HepG2 (cell line): ENCODE data around the gene ATP2A2. TPM values are rescaled to one million over a fixed set of nuclear protein-coding genes. Genes with fewer than 3 reads are reported as not detected.

Source experiments
- AGO1 ChIP-seq: fragments of 200-400 bp; formaldehyde crosslinking; IDR thresholded peaks from 2 replicates; pipeline ENCODE4 v1.6.1; 2017; ENCODE audit warnings: mild to moderate bottlenecking, low read depth, low read length, moderate library complexity; ENCODE audit not compliant: poor library complexity, severe bottlenecking
- ARID2 ChIP-seq: sonication (generic); formaldehyde crosslinking; IDR thresholded peaks from 2 replicates; pipeline ENCODE4 v1.8.1; 2022; ENCODE audit warnings: mild to moderate bottlenecking, missing genetic modification reagents, borderline replicate concordance
- ASH2L ChIP-seq: fragments of 300-600, 200-600 bp; sonication (generic); IDR thresholded peaks from 2 replicates; pipeline ENCODE4 v1.7.0; 2017; ENCODE audit warnings: low read depth, mild to moderate bottlenecking, moderate library complexity, mixed read lengths, low read length; ENCODE audit not compliant: insufficient read length
- DZIP1 ChIP-seq: sonication (generic); formaldehyde crosslinking; IDR thresholded peaks from 2 replicates; pipeline ENCODE4 v1.5.0; 2020; ENCODE audit warnings: mild to moderate bottlenecking, missing genetic modification reagents
- FOXK2 ChIP-seq: fragments of 450-650 bp; IDR thresholded peaks from 2 replicates; pipeline ENCODE4 v1.6.1; 2016
- GATAD2A ChIP-seq: IDR thresholded peaks from 2 replicates; pipeline ENCODE4 v1.6.1; 2016
- GLMP ChIP-seq: sonication (generic); formaldehyde crosslinking; IDR thresholded peaks from 2 replicates; pipeline ENCODE4 v1.9.0; 2021; ENCODE audit warnings: missing genetic modification reagents, mild to moderate bottlenecking, borderline replicate concordance
- MLX ChIP-seq: IDR thresholded peaks from 2 replicates; pipeline ENCODE4 v1.6.1; 2016
- MXD4 ChIP-seq: IDR thresholded peaks from 2 replicates; pipeline ENCODE4 v1.6.1; 2016; ENCODE audit warnings: mild to moderate bottlenecking, missing biosample characterization, missing genetic modification reagents
- POGK ChIP-seq: sonication (generic); formaldehyde crosslinking; conservative IDR thresholded peaks from 2 replicates; pipeline ENCODE4 v1.8.0; 2022; ENCODE audit warnings: mild to moderate bottlenecking, moderate library complexity, missing genetic modification reagents
- RXRA ChIP-seq: sonication (generic); formaldehyde crosslinking; IDR thresholded peaks from 2 replicates; pipeline ENCODE4 v1.5.1; 2020; ENCODE audit warnings: missing genetic modification reagents
- SPEN ChIP-seq: sonication (generic); formaldehyde crosslinking; IDR thresholded peaks from 2 replicates; pipeline ENCODE4 v1.5.1; 2020; ENCODE audit warnings: low read depth, mild to moderate bottlenecking, missing genetic modification reagents
- TRAFD1 ChIP-seq: sonication (generic); formaldehyde crosslinking; IDR thresholded peaks from 2 replicates; pipeline ENCODE4 v1.5.1; 2020; ENCODE audit warnings: missing genetic modification reagents, mild to moderate bottlenecking, borderline replicate concordance
- ZBTB42 ChIP-seq: sonication (generic); formaldehyde crosslinking; IDR thresholded peaks from 2 replicates; pipeline ENCODE4 v1.5.0; 2020; ENCODE audit warnings: mild to moderate bottlenecking, missing genetic modification reagents
- ZNF577 ChIP-seq: sonication (generic); formaldehyde crosslinking; IDR thresholded peaks from 2 replicates; pipeline ENCODE4 v1.4.0; 2020; ENCODE audit warnings: mild to moderate bottlenecking, low read depth, missing genetic modification reagents, borderline replicate concordance
- ZNF660 ChIP-seq: sonication (generic); formaldehyde crosslinking; IDR thresholded peaks from 2 replicates; pipeline ENCODE4 v1.5.1; 2020; ENCODE audit warnings: mild to moderate bottlenecking, low read depth, missing genetic modification reagents, borderline replicate concordance
- ZNF737 ChIP-seq: sonication (generic); formaldehyde crosslinking; IDR thresholded peaks from 2 replicates; pipeline ENCODE4 v1.5.0; 2020; ENCODE audit warnings: missing genetic modification reagents, mild to moderate bottlenecking, borderline replicate concordance
- ZNF761 ChIP-seq: sonication (generic); formaldehyde crosslinking; conservative IDR thresholded peaks from 2 replicates; pipeline ENCODE4 v1.4.0; 2020; ENCODE audit warnings: mild to moderate bottlenecking, missing genetic modification reagents
- ZNF780A ChIP-seq: sonication (generic); formaldehyde crosslinking; IDR thresholded peaks from 2 replicates; pipeline ENCODE4 v1.8.0; 2022; ENCODE audit warnings: mild to moderate bottlenecking, missing genetic modification reagents, moderate library complexity
- polyA plus RNA-seq, 8 experiments: library from polyadenylated mRNA; depleted of rRNA in 3 of 8; stranded (reverse) in 7 of 8; unstranded in 1 of 8; fragments of >200 nt; fragmentation: Illumina TruSeq in 4 of 8; extraction: Trizol in 4 of 8; gene quantifications; 2 replicates each; pipeline versions ENCODE4 v1.2.1 to v1.2.3, GENCODE V29; 2011 to 2016; ENCODE audit warnings: low read depth in 4 of 8, missing spikeins in 1 of 8, mixed read lengths in 1 of 8; ENCODE audit not compliant: insufficient read depth in 1 of 8
- total RNA-seq, 5 experiments: library from RNA; depleted of rRNA; stranded (reverse); fragments of >200 nt; fragmentation: Illumina TruSeq; extraction: Trizol; gene quantifications; 2 replicates each; pipeline ENCODE4 v1.2.3, GENCODE V29; 2016; ENCODE audit warnings: low read depth in 1 of 5

Gene ATP2A2
- total and polyA plus RNA-seq, 2 of the 13 experiments (the other 11 are each of a cell fraction or from before 2014, with no cell fraction given) = 35.4 to 85.5 TPM

- TF ChIP-seq GLMP (CRISPR knock-in tag) (no peak), TRAFD1 (CRISPR knock-in tag) (no peak), ZNF737 (CRISPR knock-in tag) (no peak), ZNF761 (CRISPR knock-in tag) (peak; percentile 43; the same call in 1 of the 2 replicates), AGO1 (no peak), RXRA (peak; percentile 88), SPEN (CRISPR knock-in tag) (peak; percentile 60; the same call in 1 of the 2 replicates), ARID2 (CRISPR knock-in tag) (no peak), MXD4 (CRISPR knock-in tag) (0 out of 2 replicates have a peak, but pooled peaks have one; percentile 31), ZNF780A (no peak), GATAD2A (peak; percentile 76), ASH2L (peak; percentile 80), POGK (0 out of 2 replicates have a peak, but pooled peaks have one; percentile 37), DZIP1 (CRISPR knock-in tag) (peak; percentile 76; the same call in 1 of the 2 replicates), ZNF577 (CRISPR knock-in tag) (no peak), FOXK2 (no peak), ZBTB42 (no peak), MLX (CRISPR knock-in tag) (0 out of 2 replicates have a peak, but pooled peaks have one; percentile 34), ZNF660 (CRISPR knock-in tag) (no peak)
These were observed 33.5 kb upstream of the ATP2A2 start (continued) for GRCh38 chr12:110247340-110248095.
